Fibroblast of peridontal ligament (primary cell): ENCODE measurements around the gene C1orf216.
"Not testable (repeated sequence)": the region's sequence is repeated elsewhere in the genome, so short reads cannot be mapped to it uniquely, and the experiment has no call there.

Experiments used
- DNase-seq: peaks from one replicate; pipeline ENCODE4 v3.0.0-alpha.2; 2010; ENCODE audit errors: extremely low read depth

Gene C1orf216

GRCh38 chr1:35718492-35719336 lies at the start of gene C1orf216:
TSS of gene C1orf216 (minus strand) at chr1:35718884. CDS start at chr1:35716321, 2,563 bp downstream.
- peak; percentile 70 for DNase-seq

GRCh38 chr1:35764283-35764682 lies 45.6 kb upstream of the C1orf216 start:
- DNase-seq, result no peak

GRCh38 chr1:35763201-35763600 lies 44.5 kb upstream of the C1orf216 start:
- DNase-seq, result peak; percentile 50

GRCh38 chr1:35762141-35762540 lies 43.5 kb upstream of the C1orf216 start:
- no peak for DNase-seq

GRCh38 chr1:35756064-35756463 lies 37.4 kb upstream of the C1orf216 start:
- DNase-seq, result no peak

GRCh38 chr1:35753626-35754260 lies 35.1 kb upstream of the C1orf216 start:
- DNase-seq, result no peak

- DNase-seq, result no peak
These were observed 29.6 kb upstream of the C1orf216 start for GRCh38 chr1:35748326-35748725.

GRCh38 chr1:35745124-35745730 lies 26.5 kb upstream of the C1orf216 start:
- DNase-seq, result peak; percentile 18

GRCh38 chr1:35737120-35737519 lies 18.4 kb upstream of the C1orf216 start:
- no peak for DNase-seq

- no peak for DNase-seq
These were observed 8.9 kb upstream of the C1orf216 start for GRCh38 chr1:35727434-35728040.

- DNase-seq, result peak; percentile 73
These were observed 8.1 kb upstream of the C1orf216 start for GRCh38 chr1:35726450-35727433.

GRCh38 chr1:35725596-35725995 lies 6.9 kb upstream of the C1orf216 start:
- no peak for DNase-seq

- peak; percentile 81 for DNase-seq
These were observed 690 bp downstream of the C1orf216 start for GRCh38 chr1:35717911-35718476.

- peak; percentile 72 for DNase-seq
These were observed 3.1 kb downstream of the C1orf216 start for GRCh38 chr1:35715568-35716002.

- DNase-seq, result no peak
These were observed 3.6 kb downstream of the C1orf216 start for GRCh38 chr1:35714921-35715567.

- not testable (repeated sequence) for DNase-seq
These were observed 7.6 kb downstream of the C1orf216 start for GRCh38 chr1:35711098-35711497.

- no peak for DNase-seq
These were observed 9.7 kb downstream of the C1orf216 start for GRCh38 chr1:35708952-35709351.

GRCh38 chr1:35708441-35708921 lies 10.2 kb downstream of the C1orf216 start:
- DNase-seq, result peak; percentile 5

GRCh38 chr1:35707601-35708440 lies 10.9 kb downstream of the C1orf216 start:
- DNase-seq, result peak; percentile 4
